ENCODE measurements around the gene TEX50.
"Not testable (repeated sequence)": the region's sequence is repeated elsewhere in the genome, so short reads cannot be mapped to it uniquely, and the experiment has no call there.

Gene TEX50, protein sequence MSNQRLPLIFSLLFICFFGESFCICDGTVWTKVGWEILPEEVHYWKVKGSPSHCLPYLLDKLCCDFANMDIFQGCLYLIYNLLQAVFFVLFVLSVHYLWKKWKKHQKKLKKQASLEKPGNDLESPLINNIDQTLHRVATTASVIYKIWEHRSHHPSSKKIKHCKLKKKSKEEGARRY

DNA sequence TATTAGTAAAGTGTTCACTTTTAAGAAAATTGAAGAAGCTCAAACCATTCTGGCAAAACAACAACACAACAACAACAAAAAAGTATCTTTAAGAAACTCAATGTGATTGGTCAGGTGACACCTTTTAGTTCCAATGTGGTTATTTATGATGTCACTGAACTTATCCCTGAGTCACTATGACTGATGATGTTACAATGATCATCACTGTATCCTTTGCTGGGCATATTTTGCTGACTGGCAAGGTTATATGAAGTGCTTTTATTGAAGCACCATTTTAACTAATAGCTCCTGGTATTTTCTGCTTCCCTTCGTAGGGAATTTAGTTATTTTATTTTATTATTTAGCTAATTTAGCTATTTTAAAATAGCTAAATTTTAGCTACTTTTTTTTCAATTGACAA, at the start of gene TEX50:
TEX50 (plus strand) TSS at position 223 of the 400 bp plus-strand sequence. CDS start 184 bp downstream, outside the sequence.
- FAIRE-seq (no peak), DNase-seq (ENCODE audit: low spot score) (no peak)

DNA sequence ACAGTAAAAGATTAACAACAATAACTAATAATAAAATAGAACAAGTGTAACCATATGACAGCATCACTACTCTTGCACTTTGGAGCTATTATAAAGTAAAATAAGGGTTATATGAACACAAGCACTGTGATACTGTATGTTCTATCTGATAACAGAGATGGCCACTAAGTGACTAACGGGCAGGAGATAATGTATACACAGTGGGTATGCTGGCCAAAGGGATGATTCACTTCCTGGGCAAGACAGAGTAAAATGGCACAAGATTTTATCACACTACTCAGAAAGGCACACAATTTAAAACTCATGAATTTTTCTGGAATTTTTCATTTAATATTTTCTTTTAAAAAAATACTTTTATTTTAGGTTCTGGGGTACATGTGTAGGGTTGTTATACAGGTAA, 44.6 kb upstream of the TEX50 start:
- DNase-seq (ENCODE audit: low spot score) = peak; percentile 61
- peak; percentile 88 for FAIRE-seq

- not testable (repeated sequence) for FAIRE-seq; DNase-seq (ENCODE audit: low spot score)
Measured at GRCh38 chr1:173591138-173591537, 44.0 kb upstream of the TEX50 start.

DNA sequence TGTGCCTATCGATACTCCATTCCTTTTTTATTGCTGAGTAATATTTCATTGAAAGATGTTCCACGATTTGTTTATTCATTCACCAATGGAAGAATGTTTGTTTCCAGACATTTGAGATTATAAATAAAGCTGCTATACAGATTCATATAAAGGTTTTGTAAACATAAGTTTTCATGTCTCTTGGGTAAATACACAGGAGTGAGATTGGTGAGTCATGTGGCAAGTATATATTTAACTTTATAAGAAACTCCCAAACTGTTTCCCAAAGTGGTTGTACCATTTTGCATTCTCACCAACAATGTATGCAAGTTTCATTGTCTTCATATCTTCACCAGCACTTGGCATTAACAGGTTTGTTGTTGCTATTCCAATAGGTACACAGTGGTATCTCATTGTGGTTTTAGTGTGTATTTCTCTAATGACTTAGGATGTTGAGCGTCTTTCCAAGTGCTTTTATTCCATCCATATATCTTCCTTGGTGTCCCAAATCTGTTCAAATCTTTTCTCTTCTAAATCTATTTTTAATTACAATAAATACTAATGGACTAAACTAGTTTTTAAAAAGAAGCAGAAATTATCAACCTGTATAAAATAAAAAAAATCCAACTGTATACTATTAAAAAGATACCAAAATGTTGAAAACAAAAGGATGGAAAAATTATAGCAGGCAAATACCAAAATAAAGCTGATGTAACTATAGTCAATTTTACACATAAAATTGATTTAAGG, 38.9 kb upstream of the TEX50 start:
- DNase-seq (ENCODE audit: low spot score) = no peak
- FAIRE-seq = no peak

DNA sequence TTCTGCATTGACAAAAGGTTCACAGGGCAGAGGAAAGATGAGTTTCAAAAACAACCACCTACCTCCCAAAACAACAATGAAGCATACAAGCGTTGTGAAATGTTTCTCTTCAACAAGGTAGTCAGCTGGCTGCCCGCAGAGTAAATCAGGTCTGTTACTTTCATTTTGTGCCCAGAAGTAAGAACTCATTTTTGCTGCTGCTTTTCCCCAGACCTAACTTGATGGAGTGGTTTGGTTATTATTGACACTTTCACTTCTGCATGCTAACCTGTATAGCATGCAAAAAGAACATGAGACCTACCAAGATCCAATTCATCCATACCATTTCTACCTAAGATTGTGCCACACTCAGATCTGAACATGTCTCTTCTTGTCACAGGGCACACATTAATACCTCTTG, 33.5 kb upstream of the TEX50 start:
- FAIRE-seq = no peak
- no peak for DNase-seq (ENCODE audit: low spot score)

DNA sequence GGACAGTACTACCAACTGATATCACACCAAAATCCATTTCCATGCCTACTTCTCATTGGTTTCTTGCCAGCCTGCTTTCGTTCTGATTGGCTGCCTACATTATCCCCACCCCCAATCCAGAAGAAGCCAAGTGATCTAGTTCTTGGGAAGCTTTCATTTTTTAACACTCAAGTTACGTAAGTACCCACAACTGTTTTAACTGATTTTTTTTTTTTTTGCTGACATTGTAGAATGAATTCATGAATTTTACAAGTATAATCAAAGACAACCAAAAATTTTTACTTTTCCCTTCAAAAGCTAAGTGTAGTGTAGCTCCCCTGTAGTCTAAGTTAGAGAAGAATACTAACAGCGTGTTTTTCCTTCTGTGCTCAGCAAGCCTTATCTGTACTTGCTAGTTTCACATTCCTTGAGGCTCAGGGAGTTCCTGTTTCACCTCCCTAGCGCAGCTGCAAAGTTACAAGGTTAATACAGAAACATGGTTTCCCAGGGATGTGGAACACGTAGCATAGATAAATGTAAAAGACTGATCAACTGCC, 32.0 kb upstream of the TEX50 start, which contains the start of gene SLC9C2:
SLC9C2 (minus strand) TSS at position 17 of the 536 bp plus-strand sequence. CDS start 1,296 bp downstream, outside the sequence.
- DNase-seq (ENCODE audit: low spot score) (no peak), FAIRE-seq (no peak)

DNA sequence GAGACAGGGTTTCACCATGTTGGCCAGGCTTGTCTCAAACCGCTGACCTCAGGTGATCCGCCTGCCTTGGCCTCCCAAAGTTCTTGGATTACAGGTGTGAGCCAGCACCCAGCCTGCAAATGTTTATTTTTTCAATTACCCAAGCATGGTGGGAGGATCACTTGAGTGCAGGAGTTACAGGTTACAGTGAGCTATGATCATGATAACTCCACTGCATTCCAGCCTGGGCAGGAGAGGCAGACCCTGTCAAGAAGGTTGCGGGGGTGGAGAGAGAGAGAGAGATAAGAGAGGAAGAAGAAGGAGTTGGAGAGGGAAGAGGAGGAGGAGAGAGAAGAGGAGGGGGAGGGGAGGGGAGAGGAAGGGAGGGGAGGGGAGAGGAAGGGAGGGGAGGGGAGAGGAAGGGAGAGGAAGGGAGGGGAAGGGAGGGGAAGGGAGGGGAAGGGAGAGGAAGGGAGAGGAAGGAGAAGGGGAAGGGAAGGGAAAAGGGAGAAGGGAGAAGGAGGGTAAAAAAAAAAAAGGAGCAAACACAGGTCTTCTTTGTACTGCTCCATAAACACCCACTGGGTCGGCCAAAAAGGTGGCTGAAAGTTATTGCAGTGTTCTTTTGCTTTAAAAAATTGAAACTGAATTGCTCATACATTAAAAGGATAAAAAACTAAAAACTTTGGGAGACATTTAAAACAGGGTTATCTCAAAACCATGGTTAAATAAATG, 26.5 kb upstream of the TEX50 start:
- DNase-seq (ENCODE audit: low spot score) (no peak), FAIRE-seq (no peak)

DNA sequence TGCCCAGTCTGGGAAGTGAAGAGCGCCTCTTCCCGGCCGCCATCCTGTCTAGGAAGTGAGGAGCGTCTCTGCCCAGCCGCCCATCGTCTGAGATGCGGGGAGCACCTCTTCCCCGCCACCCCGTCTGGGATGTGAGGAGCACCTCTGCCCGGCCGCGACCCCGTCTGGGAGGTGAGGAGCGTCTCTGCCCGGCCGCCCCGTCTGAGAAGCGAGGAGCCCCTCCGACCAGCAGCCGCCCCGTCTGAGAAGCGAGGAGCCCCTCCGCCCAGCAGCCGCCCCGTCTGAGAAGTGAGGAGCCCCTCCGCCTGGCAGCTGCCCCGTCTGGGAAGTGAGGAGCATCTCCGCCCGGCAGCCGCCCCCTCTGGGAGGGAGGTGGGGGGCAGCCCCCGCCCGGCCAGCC, 22.1 kb upstream of the TEX50 start:
- FAIRE-seq; DNase-seq (ENCODE audit: low spot score): not testable (repeated sequence)

DNA sequence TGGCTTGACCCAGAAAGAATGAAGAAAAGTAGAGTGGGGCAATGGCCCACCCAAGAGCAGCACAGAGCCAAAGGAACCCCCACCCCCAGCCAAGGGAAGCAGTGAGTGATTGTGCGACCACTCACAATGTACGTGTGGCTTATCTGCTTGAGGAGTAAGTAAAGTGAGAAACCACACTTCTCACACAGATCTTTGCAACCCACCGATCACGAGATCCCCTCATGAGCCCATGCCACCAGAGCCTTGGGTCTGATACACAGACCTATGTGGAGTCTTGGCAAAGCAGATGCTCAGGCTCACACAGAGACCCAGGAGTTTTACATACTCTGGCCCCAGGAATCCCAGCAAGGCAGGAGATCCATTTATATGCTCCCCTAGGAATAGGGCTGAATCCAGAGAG, 18.3 kb upstream of the TEX50 start:
- FAIRE-seq (no peak), DNase-seq (ENCODE audit: low spot score) (no peak)

DNA sequence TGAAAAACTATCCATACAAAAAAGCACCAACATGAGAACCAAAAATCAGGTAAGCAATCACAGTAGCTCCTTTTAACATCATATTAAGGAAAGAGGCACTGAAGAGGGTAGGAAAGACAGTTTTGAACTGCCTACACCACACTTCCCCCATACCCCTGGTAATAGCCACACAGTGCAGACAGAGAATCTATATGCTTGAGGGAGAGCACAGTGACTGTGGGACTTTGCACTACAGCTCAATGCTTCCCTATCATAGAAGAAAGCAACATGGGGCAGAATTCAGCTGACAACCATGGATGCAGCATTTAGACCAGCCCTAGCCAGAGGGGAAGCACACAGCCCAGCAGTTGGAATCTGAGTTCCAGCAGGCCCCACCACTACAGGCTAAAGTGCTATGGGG, 7.9 kb upstream of the TEX50 start:
- no peak for FAIRE-seq

GRCh38 chr1:173628888-173629287, 6.2 kb upstream of the TEX50 start:
- DNase-seq (ENCODE audit: low spot score) (no peak), FAIRE-seq (no peak)

More for the DNA sequence above, 7.9 kb upstream of the TEX50 start:
- DNase-seq (ENCODE audit: low spot score) = no peak

- DNase-seq (ENCODE audit: low spot score); FAIRE-seq: not testable (repeated sequence)
Measured at GRCh38 chr1:173637236-173638042, 2.3 kb downstream of the TEX50 start.

DNA sequence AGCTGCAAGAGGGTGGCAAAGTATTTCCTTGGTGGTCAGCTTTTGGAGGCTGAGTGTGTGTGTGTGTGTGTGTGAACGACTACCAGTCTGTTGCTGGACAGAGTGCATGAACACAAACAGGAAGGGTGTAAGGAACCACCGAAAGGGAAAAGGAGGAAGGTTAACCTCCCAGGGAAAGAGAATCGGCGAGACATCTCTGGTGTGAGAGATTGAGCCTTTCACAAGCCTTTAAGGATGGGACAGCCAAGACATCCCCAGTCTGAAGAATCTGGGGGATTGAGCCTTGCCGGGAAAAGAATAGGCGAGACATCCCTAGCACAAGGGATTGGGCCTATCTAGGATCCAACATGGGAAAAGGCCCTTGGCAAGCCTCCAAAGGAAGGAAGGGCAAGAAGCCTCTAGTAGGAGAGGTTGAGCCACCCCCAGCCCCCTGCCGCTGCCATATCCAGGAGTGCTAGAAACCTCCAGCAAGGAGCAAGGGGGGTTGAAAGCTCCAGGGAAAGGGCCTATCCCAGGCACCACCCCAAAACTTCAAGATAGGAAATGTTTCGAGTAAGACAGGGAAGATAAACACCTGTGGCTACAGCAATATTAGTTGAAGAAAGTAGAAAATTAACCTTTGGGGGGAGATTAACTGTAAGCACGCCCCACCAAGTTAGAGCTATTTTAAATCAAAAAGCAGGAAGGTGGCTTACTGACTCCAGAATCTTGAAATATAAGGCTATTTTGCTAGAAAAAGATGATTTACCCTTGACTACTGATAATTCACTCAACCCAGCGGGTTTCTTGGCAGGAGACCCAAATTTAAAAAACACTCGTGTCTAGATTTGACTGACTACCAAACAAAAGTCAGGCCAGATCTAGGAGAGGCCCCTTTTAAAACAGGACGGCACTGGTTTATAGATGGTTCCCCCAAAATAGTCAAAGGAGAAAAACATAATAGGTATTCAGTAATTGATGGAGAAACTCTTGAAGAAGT, 3.2 kb downstream of the TEX50 start:
- FAIRE-seq (no peak), DNase-seq (ENCODE audit: low spot score) (no peak)

GRCh38 chr1:173639102-173639501, 4.0 kb downstream of the TEX50 start:
- DNase-seq (ENCODE audit: low spot score) (no peak), FAIRE-seq (no peak)

GRCh38 chr1:173642450-173643139, 7.5 kb downstream of the TEX50 start:
- not testable (repeated sequence) for DNase-seq (ENCODE audit: low spot score); FAIRE-seq

GRCh38 chr1:173646656-173647055, 11.5 kb downstream of the TEX50 start:
- DNase-seq (ENCODE audit: low spot score) (no peak), FAIRE-seq (no peak)

GRCh38 chr1:173648880-173649605, 13.9 kb downstream of the TEX50 start:
- DNase-seq (ENCODE audit: low spot score) (no peak), FAIRE-seq (no peak)

DNA sequence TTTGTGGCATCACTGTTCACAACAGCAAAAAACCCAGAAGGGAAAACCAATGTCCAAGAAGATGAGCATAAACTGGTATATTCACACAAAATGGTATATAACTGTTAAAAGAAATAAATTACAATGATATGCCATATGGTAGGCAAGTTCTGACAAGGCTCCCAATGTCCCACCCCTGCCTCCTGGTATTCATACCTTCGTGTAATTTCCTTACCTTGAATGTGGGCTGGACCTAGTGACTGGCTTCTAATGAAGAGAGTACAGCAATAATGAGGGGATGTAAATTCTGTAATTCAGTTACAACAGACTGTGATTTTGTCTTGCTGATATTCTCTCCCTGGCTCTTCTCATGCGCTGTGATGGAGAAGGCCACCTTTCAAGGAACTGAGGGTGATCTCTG, 25.2 kb downstream of the TEX50 start:
- DNase-seq (ENCODE audit: low spot score) (no peak), FAIRE-seq (no peak)

GRCh38 chr1:173661271-173661670, 26.1 kb downstream of the TEX50 start:
- DNase-seq (ENCODE audit: low spot score) (no peak), FAIRE-seq (no peak)
